GM21529 (cell line): ENCODE measurements around the gene PPP1R13B.

Experiments
- ATAC-seq: cut with Tn5 transposase; IDR thresholded peaks from one replicate; pipeline ENCODE4 v1.9.1; 2021; ENCODE audit not compliant: unreplicated experiment

The PPP1R13B gene

GRCh38 chr14:103746701-103747100, 100.7 kb downstream of the PPP1R13B start:
- no peak for ATAC-seq

- no peak for ATAC-seq
Observed at GRCh38 chr14:103745424-103745823, 102.0 kb downstream of the PPP1R13B start.

GRCh38 chr14:103744621-103745395, 102.6 kb downstream of the PPP1R13B start:
- no peak for ATAC-seq

GRCh38 chr14:103743691-103744090, 103.7 kb downstream of the PPP1R13B start:
- ATAC-seq: no peak

- ATAC-seq: no peak
Observed at GRCh38 chr14:103742499-103743255, 104.7 kb downstream of the PPP1R13B start.

GRCh38 chr14:103741876-103742275, 105.5 kb downstream of the PPP1R13B start:
- no peak for ATAC-seq

- ATAC-seq: no peak
Observed at GRCh38 chr14:103740991-103741689, 106.2 kb downstream of the PPP1R13B start.

GRCh38 chr14:103739793-103740501, 107.4 kb downstream of the PPP1R13B start:
- ATAC-seq: no peak

- ATAC-seq: no peak
Observed at GRCh38 chr14:103739466-103739792, 107.9 kb downstream of the PPP1R13B start.

- ATAC-seq: no peak
Observed at GRCh38 chr14:103738701-103739451, 108.5 kb downstream of the PPP1R13B start.

- ATAC-seq: no peak
Observed at GRCh38 chr14:103738166-103738565, 109.2 kb downstream of the PPP1R13B start.

- ATAC-seq: no peak
Observed at GRCh38 chr14:103737432-103738045, 109.8 kb downstream of the PPP1R13B start.

GRCh38 chr14:103736546-103737431, 110.6 kb downstream of the PPP1R13B start:
- no peak for ATAC-seq

GRCh38 chr14:103735815-103736545, 111.4 kb downstream of the PPP1R13B start:
- no peak for ATAC-seq

GRCh38 chr14:103735439-103735814, 111.9 kb downstream of the PPP1R13B start:
- no peak for ATAC-seq

GRCh38 chr14:103735022-103735421, 112.4 kb downstream of the PPP1R13B start:
- ATAC-seq: no peak

- ATAC-seq: no peak
Observed at GRCh38 chr14:103734081-103734888, 113.1 kb downstream of the PPP1R13B start.

GRCh38 chr14:103733651-103734050, 113.7 kb downstream of the PPP1R13B start:
- ATAC-seq: no peak
